Measurements from ENCODE around the gene RTN4R.

DNA sequence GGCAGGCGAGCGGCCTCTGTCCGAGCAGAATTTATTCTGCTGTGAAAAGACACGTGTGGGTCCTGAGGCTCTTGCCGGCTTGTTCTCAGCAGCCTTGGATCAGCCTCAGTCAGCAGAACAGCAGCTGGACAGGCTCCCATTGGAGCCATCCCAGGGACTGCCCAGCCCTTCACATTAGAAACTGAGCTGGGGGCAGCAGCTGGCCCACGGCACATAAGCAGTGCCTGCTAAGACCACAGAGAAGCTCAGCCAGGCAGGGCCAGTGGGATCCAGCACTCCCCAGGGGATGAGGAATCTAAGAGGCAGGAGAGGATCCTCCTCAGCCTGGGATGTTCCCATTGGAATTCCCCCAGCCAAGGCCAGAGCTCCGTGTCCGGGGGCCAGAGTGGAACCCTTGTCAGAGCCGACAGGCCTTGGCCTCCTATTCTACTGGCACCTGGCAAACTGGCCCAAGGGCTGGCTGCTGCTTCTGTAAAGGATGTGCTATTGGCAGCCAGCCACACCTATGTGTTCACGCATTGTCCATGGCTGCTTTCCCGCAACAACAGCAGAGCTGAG, 18.2 kb downstream of the RTN4R start:
- no peak for TF ChIP-seq CTCF (tag by site-specific recombination; IDR thresholded peaks at IDR 0.05)
- TF ChIP-seq ZNF121 (tag by site-specific recombination; IDR thresholded peaks at IDR 0.05): no peak

All from HEK293 (cell line).